RCC 7860 (cell line): ENCODE data around the gene MIOX.

Source experiments
- DNase-seq: peaks from one replicate; pipeline ENCODE4 v3.0.0-alpha.2; 2015; ENCODE audit warnings: low spot score
- FAIRE-seq: peaks from 2 replicates; lab custom pipeline; 2012; peaks lifted over from hg19 to GRCh38; lab: Jason Lieb, UNC

MIOX gene

DNA sequence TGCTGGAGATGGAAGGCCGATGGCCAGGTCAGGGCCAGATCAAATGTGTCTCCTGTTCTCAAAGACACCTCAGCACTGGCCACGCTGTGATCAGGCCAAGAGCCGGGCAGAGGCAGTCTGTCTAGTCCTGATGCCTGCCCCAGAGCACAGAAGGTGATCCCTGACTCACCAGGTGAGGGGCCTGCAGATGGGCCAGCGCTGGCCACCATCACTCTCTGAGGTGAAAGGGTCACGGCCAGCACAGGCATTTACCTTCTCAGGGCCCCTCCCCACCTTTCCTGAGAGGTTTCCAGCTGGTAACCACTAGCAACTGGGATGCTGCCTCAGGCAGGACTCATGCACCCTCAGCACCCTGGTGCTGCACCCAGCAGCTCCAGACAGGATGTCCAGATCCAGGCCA, 14.7 kb upstream of the MIOX start:
- no peak for FAIRE-seq

DNA sequence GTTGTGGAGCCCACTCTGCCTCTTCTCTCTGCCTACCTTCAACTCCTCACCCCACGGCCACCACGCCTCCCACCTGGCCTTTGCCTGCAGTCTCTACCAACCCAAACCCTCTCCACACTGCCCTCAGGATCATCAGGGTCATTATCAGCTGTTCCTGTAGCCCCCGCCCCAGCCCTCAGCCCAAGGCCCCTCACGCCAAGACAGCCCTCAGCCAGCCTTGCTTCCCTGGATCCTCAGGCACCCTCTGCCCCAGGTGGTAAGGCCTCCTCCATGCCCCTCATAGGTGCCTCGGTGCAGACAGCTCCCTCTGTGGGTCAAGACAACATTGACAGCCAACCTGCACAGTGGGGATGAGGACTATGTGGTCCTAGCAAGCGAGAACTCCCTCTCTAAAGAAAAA, 13.6 kb upstream of the MIOX start:
- FAIRE-seq = no peak
- no peak for DNase-seq

More for the DNA sequence above, 14.7 kb upstream of the MIOX start:
- DNase-seq = no peak

DNA sequence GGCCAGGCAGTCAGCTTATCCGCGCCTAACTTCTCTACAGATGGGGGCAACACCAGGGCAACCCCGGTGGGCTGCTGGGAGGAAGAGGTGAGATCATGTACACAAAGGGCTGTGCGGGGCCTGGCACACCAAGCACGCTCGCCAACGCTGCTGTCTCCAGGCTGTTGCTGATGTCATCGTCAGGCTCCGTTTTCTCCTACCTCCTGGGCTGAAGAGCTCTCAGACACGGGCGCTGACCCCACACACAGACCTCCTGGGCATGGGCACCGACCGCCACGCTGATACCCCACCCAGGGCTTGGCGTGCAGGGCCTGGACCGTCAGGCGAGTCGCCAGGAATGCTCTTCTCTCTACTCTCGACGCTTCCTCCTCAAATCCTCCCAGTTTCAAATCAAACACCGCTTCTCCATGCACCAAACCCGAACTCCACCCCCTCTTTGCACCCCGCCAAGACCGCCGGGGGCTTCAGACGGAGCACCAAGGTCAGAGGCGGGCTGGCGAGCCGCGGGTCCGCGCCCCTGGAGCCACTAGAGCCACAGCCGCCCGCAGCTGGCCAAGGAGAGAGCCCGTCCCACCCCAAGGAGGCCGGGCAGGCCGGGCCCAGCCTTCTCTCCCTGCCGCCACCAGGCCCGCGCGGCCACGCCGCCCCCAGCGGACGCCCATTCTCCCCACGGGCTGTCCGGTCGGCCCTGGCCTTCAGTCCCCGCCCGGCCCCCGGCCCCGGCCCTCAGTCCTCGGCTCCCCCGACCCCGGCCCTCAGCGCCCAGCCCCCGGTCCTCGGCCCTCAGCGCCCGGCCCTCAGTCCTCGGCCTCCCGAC, 12.6 kb upstream of the MIOX start:
- DNase-seq = peak; percentile 8
- no peak for FAIRE-seq

DNA sequence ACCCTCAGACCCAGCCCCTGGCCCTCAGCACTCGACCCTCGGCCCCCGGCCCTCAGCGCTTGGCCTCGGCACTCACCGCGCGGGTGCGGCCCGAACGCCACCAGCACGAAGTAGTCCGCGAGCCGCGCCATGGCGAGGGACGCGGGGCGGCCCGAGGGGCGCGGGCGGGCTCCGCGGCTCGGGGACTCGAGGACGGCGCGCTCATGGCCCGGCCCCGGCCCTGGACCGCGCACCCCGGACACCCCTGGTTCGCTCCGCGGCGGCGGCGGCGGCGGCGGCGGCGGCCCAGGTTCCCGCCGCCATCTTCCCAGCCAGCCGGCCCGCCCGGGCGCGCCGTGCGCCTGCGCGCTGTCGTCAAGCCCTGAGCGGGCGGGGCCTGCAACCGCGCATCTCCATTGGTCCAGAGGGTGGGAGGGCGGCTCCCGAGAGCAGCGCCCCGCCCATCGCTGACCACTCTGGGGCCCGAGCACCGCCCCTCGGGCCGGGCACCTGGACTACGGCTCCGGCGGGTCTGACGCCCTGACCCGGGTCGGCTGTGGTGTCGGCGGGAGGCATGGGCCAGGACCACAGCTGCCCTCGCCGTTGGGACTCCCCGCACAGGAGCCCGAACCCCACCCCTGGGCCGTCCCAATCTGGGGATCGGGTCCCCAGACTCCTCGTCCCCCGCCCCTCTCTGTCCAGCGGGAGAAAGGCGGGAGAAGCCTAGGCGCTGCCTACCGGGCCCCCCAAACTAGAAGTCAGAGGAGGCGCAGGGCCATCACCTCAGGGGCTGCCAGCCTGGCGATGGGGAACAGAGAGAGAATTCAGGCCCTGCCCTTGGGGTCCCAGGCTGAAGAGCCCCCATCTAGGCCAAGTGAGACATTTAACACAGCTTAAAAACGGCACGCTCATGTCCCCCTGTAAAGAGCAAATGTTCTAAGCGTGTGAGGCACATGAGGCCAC, 11.7 kb upstream of the MIOX start, which contains the start of gene SBF1:
Gene SBF1 (minus strand): TSS at position 326 of the 942 bp plus-strand sequence. CDS start 195 bp downstream, at position 131.
- FAIRE-seq = no peak
- peak; percentile 76 for DNase-seq

DNA sequence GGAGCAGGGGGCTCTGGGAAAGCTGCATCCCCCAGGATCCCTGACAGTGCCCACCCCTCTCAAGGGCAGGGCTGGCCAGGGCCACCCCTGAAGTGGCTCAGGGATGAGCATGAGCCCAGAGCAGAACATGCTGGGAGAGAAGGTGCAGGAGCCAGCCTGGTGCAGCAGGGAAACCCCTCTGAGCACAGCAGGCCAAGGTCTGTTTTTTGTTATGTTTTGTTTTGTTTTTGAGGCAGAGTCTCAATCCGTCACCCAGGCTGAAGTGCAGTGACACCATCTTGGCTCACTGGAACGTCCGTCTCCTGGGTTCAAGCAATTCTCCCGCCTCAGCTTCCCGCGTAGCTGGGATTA, 11.0 kb upstream of the MIOX start:
- DNase-seq (no peak), FAIRE-seq (no peak)

DNA sequence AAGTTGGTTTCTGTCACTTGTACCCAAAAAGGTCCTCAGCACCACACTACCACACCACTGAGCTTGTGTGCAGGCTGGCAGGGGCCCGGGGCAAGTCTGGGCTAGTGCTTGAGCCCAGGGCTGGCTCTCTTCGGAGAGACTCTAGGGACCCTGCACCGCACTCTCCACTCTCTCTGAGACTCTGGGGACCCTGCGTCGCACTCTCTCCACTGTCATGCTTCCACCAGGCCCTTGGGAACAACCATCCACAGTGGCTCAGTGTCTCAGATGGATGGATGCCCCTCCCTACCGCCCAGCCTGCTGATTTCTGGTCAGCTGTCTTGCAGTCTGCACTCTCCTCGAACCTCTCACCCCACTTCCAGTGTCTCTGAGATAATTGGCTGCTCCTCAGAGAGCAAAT, 9.8 kb upstream of the MIOX start:
- no peak for DNase-seq
- no peak for FAIRE-seq

DNA sequence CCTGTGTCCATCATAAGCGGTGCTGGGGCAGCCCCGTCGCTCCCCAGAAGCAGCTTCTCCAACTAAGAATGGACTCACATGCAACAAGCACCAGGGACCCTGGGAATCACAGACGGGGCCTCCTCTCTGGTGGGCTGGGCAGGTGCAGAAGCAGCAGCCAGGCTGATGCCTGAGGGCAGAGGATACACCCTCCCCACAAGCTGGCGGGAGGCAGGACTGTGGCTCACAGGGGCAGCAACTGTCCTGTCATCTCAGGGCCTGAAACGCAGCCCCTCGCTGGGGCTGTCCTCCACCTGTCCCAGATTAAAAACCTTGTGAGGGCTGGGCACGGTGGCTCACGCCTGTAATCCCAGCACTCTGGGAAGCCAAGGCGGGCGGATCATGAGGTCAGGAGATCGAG, 8.7 kb upstream of the MIOX start:
- FAIRE-seq (no peak), DNase-seq (no peak)

DNA sequence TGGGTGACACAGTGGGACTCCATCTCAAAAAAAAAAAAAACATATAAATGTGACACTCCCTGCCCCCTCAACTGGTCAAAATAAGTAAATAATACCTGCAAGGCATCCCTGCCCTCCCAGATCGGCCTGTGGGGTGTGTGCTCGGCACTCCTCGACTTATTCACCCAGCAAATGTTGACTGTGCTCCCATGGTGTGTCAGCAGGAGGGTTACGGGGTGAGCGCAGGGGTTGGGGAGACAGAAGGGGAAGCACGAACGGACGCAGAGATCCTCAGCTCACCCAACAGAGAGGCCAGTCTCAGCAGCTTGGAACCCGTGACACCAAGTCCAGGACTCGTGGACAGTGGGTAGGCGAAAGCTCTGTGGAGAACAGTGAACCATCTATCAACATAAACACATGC, 6.9 kb upstream of the MIOX start:
- DNase-seq (no peak), FAIRE-seq (no peak)

DNA sequence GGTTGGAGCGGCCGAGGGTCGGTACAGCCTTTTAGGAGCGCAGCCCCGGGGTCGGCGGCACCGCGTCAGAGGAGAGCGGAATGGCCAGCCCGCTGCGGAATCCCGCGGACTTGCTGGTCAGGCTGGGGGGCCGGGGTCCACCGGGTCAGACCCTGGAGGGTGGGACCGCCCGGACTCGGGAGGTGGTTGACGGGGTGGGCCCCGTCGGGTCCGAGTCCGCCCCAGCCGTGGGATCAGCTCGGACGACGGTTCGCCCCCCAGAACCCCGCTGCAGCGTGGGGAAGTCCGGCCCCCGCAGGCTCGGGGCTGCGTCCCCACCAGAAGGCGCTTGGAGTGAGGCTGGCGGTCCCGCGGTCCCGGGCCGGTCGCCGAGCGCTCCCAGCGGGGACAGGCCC, 5.6 kb upstream of the MIOX start:
- no peak for FAIRE-seq
- no peak for DNase-seq

DNA sequence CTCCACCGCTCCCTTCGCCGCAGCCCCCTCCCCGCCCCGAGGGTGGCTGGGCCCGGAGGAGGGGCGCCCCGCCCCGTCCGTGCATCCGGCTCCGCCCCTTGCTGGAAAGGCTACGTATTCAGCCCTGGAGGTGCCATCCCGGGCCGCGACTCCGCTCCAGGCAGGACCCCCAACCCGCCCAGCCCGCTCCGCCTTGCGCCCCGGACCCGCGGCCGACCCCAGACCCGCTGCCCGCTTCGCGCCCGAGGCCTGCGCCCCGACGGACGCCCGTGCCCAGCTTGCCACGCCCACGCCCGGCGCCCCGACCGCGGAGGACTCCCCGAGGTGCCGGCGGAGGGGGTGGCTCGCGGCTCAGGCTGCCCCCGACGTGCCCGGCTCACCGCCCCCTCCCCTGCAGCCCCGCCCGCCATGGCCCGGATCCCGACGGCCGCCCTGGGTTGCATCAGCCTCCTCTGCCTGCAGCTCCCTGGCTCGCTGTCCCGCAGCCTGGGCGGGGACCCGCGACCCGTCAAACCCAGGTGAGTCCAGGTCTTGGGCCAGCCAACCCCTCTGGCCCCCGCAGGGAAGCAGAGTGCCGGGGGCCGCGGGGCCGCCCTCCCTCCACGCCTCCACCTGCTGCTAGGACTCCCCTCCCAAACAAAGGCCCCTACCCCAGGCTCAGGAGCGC, 5.1 kb upstream of the MIOX start, which contains the start of gene ADM2:
Gene ADM2 (plus strand): TSS at position 104 of the 667 bp plus-strand sequence. CDS start 305 bp downstream, at position 409.
- FAIRE-seq (no peak), DNase-seq (no peak)

DNA sequence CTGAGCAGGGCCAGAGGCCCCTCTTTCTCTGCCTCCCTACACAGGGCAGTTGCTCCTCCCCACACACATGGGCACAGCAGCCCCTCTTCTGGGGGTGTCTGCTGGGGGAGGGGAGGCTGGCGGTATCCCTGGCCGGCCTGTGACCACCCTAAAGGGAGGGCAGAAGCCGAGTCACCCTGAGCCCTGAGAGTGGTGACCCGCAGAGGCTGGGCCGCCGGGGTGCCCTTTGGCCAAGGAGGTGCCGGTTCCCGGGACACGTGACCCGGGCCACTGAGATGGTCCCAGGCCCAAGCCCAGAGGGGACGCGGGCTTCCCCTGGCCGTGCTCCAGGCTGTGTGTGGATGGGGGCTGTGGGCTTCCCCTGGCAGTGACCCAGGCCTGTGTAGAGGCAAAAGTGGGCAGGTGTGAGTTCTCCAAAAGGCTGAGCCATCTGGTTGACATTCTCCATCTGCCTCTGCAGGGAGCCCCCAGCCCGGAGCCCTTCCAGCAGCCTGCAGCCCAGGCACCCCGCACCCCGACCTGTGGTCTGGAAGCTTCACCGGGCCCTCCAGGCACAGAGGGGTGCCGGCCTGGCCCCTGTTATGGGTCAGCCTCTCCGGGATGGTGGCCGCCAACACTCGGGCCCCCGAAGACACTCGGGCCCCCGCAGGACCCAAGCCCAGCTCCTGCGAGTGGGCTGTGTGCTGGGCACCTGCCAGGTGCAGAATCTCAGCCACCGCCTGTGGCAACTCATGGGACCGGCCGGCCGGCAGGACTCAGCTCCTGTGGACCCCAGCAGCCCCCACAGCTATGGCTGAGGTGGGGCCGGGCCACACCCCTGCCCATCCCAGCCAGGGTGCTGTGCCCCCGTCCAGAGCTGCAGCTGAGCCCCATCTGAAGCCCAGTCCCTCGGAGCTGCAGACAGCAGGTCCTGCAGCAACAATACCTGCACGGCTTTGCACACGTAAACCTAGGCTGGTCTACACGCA, 4.3 kb upstream of the MIOX start:
- DNase-seq (no peak), FAIRE-seq (no peak)

DNA sequence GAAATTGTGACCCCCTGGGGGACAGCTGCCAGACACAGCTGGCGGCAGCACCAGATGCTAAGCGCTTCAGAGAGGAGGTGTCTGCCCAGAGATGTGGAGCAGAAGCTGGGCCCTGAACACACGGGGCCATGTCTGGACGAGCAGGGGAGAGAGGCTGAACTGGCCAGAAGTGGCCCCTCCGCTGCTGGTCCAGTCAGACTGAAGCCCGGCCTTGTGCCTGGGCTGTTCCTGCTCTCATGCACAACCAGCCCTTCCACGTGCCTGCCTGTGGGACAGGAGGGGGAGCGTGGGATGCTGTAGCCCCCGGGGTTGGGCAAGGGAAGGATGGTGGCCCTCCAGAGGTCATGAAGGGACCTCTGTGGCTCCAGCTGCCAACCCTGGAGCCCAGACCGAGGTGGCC, 3.6 kb upstream of the MIOX start:
- DNase-seq (no peak), FAIRE-seq (no peak)

DNA sequence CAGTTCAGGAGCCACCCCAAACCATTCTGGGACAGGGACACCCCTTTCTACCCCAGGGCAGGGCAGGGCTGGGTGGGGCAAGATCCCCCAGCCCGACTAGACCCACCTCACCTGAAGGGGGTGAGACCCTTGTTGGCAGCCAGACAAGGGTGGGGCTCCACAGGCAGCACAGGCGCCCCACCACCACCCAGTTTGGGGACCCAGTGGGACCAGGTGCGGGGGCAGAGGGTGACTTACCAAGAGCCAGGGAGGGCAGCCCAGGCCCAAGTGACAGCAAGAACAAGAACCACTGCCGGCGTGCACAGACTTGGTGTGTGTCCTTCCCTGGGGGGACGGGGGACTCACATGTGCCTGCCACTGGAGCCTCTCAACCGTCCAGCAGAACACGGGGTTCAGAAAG, 3.1 kb upstream of the MIOX start:
- DNase-seq = no peak
- no peak for FAIRE-seq

DNA sequence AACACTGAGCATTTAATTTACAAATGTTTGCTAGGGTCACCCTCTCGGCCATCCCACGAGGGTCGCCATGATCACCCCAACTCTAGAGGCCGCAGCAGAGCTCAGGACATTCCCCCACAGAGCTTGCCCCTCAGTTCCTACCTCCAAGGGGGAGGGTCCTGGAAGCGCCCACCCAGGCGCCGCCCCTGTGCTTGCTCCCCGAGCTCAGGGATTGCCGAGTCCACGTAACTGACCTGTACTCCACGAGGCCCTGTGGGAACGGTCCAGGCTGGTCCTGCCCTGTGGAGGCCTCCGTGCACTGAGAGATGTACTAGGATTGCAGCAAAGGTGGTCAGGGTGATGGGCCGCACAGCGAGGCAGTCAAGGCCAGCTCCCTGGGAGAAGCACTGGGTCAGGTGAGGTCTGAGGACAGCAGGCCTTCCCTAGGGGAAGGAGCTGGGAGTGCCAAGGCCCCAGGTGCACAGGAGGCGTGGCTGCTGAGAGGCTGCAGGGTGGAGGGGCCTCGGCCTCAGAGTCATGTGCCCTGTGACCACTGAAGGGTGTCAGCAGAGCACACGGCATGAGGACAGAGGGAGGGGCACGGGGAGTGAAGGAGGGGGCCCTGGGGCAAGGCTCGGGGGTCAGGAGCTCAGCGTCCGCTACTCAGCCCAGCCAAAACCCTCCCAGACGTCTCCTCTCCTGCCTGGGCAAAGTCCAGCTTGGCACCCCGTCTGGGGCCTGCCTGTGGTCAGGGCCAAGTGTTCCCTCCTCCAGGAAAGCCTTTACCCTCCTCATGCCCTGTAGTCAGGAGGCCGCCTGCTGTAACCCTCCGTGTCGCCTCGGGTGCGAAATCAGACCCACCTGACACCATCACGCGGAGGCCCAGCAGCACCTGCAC, 2.4 kb upstream of the MIOX start:
- DNase-seq (no peak), FAIRE-seq (no peak)

DNA sequence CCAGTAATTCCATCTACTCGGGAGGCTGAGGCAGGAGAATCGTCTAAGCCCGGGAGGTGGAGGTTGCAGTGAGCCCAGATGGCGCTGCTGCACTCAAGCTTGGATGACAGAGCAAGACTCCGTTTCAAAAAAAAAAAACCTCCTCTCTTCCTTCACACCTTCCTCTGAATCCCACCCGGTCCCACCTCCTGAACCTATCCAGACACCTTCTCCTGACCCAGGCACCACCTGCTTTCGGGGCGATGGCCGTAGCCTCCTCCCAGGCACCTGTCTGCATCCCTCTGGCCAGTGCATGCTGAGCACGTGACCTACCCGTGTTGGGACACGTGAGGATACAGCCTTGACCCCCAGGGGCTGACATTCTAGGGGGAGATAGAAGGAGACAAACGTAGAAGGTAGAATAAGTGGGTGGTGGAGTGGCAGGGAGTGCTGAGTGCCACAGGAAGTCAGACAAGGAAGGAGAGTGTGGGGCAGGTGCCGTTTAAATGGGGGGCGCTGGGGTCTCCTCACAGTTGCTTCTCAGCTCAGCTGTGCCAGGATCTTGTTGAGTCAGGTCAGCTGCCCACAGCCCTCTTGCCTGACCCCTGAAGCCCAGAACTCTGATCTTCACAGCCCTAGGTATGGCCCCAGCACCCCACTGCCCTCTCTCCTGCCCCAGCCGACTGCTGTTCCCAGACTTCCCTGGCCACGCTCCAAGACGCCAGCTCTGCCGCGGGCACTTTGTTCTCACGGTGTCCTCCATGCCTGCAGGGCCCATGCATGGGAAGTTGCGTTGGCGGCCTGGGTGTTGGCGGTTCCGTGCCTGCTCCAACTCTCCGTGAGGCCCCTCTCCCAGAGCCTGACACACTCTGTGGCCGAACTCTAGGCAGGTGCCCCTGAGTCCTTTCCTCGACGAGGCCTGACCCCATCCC, 1.2 kb upstream of the MIOX start:
- DNase-seq (no peak), FAIRE-seq (no peak)

DNA sequence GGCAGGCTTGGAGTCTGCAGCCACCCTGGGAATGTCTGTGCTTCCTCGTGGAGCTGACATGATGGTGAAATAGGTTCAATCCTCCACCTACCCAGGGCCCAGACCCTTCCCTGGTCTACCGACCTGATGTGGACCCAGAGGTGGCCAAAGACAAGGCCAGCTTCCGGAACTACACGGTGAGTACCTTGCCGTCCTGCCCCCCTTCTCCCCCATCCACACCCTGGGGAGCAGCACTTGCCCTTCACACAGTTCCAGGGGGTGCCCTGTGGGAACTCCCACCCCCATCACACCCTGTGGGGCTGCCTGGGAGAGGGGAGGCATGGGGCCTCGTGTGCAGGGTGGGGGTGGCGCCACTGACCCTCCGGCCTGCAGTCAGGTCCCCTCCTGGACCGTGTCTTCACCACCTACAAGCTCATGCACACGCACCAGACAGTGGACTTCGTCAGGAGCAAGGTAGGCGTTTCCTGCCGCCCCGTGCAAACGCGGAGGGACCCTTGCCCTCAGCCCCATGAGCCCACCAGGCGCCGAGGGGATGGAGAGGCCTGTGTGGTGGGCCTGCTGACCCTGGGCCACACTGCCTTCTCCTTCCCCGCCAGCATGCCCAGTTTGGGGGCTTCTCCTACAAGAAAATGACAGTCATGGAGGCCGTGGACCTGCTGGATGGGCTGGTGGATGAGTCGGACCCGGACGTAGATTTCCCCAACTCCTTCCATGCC, 789 bp downstream of the MIOX start:
- no peak for DNase-seq
- no peak for FAIRE-seq

DNA sequence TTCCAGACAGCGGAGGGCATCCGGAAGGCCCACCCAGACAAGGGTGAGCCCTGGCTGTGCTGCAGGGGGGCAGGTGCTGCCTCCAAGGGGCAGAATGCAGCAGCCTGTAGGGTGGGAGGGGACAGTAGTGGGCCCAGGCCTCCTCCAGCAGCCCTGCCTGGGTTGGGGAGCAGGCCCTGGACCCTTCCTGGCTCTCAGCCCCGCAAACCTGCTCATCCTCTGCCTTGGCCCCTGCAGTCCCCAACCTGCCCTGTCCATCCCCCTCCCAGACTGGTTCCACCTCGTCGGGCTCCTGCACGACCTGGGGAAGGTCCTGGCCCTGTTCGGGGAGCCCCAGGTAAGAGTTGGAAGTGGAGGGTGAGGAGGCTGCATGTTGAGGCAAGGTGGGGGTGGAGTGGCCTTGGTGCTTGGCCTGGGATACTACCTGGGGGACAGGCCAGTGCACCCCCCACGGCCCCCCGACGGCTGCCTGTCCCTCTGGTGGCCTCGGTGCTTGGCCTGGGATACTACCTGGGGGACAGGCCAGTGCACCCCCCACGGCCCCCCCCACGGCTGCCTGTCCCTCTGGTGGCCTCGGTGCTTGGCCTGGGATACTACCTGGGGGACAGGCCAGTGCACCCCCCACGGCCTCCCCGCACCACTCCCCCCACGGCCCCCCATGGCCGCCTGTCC, 1.5 kb downstream of the MIOX start:
- DNase-seq (no peak), FAIRE-seq (no peak)
